ENCODE measurements around the gene GON4L. TPM values are rescaled to one million over a fixed set of nuclear protein-coding genes. Genes with fewer than 3 reads are reported as not detected.

The GON4L gene
- total RNA-seq, 1 experiment from 2014 or later = 53.4 TPM

- no peaks in the 10 kb centered on the region for H3K9me3 ChIP-seq (ENCODE audit: control insufficient read depth, low read depth, low read length)
- H2BK15ac ChIP-seq (ENCODE audit: low read depth, low read length) = no peak overlapping the region
- H3K4me2 ChIP-seq (ENCODE audit: insufficient read depth, insufficient read length, low read length) = no peak overlapping the region
- H3K36me3 Mint-ChIP-seq (ENCODE audit: insufficient read depth in 1 of 3, low read depth in 3 of 3) = no peaks in the 10 kb centered on the region
- no peak overlapping the region for H3K27ac Mint-ChIP-seq
- no peak overlapping the region for H3K4ac ChIP-seq (ENCODE audit: low read depth, low read length)
- no peak overlapping the region for H2AK5ac ChIP-seq (ENCODE audit: insufficient read length, low read length)
- no peaks in the 10 kb centered on the region for H3K4me1 ChIP-seq (ENCODE audit: insufficient read depth, low read length)
- peaks cover 8% of the 10 kb centered on the region in 2 experiments for H3K4me1 Mint-ChIP-seq
- TF ChIP-seq CTCF (conservative IDR thresholded peaks at IDR 0.05) = no peak
- H3K79me2 ChIP-seq (ENCODE audit: insufficient read depth, low read length) = no peaks in the 10 kb centered on the region
- WGBS (ENCODE audit: extremely low coverage, insufficient read length, low lambda C conversion rate) = no CpG with 5 or more reads among the region's 5 CpGs
- no peak overlapping the region for H3K4me3 Mint-ChIP-seq
- H4K5ac ChIP-seq (ENCODE audit: insufficient read length, low read depth, low read length) = no peak overlapping the region
- H2AFZ ChIP-seq (ENCODE audit: low read length) = no peak overlapping the region
- no peak overlapping the region for H2BK20ac ChIP-seq (ENCODE audit: low read depth, low read length, poor library complexity, severe bottlenecking)
- H3K23me2 ChIP-seq (ENCODE audit: insufficient read length, low read depth, low read length, poor library complexity, severe bottlenecking) = no peaks in the 10 kb centered on the region
- no peak overlapping the region for H3K18ac ChIP-seq (ENCODE audit: insufficient read length, low read depth, low read length)
- no peak overlapping the region for H4K91ac ChIP-seq (ENCODE audit: insufficient read length, low read depth, low read length)
- H3K9me3 Mint-ChIP-seq = no peaks in the 10 kb centered on the region
- H3K56ac ChIP-seq (ENCODE audit: insufficient read length, low read depth, low read length) = no peak overlapping the region
- H2BK5ac ChIP-seq (ENCODE audit: insufficient read length, low read length) = no peak overlapping the region
- H3K79me1 ChIP-seq (ENCODE audit: insufficient read depth, low read depth, low read length, poor library complexity, severe bottlenecking) = no peaks in the 10 kb centered on the region
- no peak overlapping the region for H3T11ph ChIP-seq (ENCODE audit: low read length)
- no peaks in the 10 kb centered on the region for H3K27me3 Mint-ChIP-seq (ENCODE audit: low read depth)
- H3K27ac ChIP-seq (ENCODE audit: insufficient read length, low read depth, low read length) = no peak overlapping the region
- no peaks in the 10 kb centered on the region for H4K20me1 ChIP-seq (ENCODE audit: control insufficient read depth, insufficient read depth, insufficient read length)
- DNase-seq = no peak
- no peak overlapping the region for H3K23ac ChIP-seq (ENCODE audit: insufficient read length, low read depth, low read length)
- no peaks in the 10 kb centered on the region for H3K27me3 ChIP-seq (ENCODE audit: insufficient read depth, low read length)
- no peak overlapping the region for H2BK120ac ChIP-seq (ENCODE audit: low read depth, low read length, poor library complexity, severe bottlenecking)
- H3K14ac ChIP-seq (ENCODE audit: insufficient read depth, low read length) = no peak overlapping the region
- H3K9ac ChIP-seq (ENCODE audit: extremely low read depth, insufficient read length, low read length) = no peak overlapping the region
- H2BK12ac ChIP-seq (ENCODE audit: insufficient read length, low read depth, low read length) = no peak overlapping the region
- H4K8ac ChIP-seq (replicated peaks; ENCODE audit: insufficient read length, low read depth, low read length) = no peak overlapping the region
Observed at GRCh38 chr1:155888481-155888880, 31.5 kb upstream of the GON4L start.
